ENCODE measurements around the gene SRRT.
A peak's percentile ranks its signal among the peaks of the same experiment; 100 is the strongest.

Gene SRRT

GRCh38 chr7:100882785-100883526 is 8.1 kb downstream of the SRRT start:
- no peak for DNase-seq

- DNase-seq, result no peak
Measured at GRCh38 chr7:100884736-100885439, 10.0 kb downstream of the SRRT start.

- DNase-seq, result no peak
Measured at GRCh38 chr7:100885440-100886141, 10.7 kb downstream of the SRRT start.

- DNase-seq, result no peak
Measured at GRCh38 chr7:100886142-100886935, 11.4 kb downstream of the SRRT start.

GRCh38 chr7:100886936-100887515 is 12.1 kb downstream of the SRRT start:
- no peak for DNase-seq

GRCh38 chr7:100887516-100888290 is 12.8 kb downstream of the SRRT start:
- no peak for DNase-seq

GRCh38 chr7:100888291-100888987 is 13.5 kb downstream of the SRRT start:
- DNase-seq, result no peak

- peak; percentile 46 for DNase-seq
Measured at GRCh38 chr7:100888988-100889750, 14.3 kb downstream of the SRRT start, which contains the start of gene UFSP1. TSS of gene UFSP1 (minus strand) at chr7:100889715. CDS start at chr7:100889271, 444 bp downstream.

- DNase-seq, result no peak
Measured at GRCh38 chr7:100890653-100891567, 16.0 kb downstream of the SRRT start.

GRCh38 chr7:100891568-100892247 is 16.8 kb downstream of the SRRT start:
- DNase-seq, result peak; percentile 17

GRCh38 chr7:100892364-100893317 is 17.7 kb downstream of the SRRT start:
- no peak for DNase-seq

- DNase-seq, result no peak
Measured at GRCh38 chr7:100893318-100893895, 18.5 kb downstream of the SRRT start.

- DNase-seq, result no peak
Measured at GRCh38 chr7:100893910-100894721, 19.2 kb downstream of the SRRT start.

GRCh38 chr7:100894860-100895700 is 20.2 kb downstream of the SRRT start:
- DNase-seq, result peak; percentile 12

GRCh38 chr7:100895701-100895955 is 20.7 kb downstream of the SRRT start, which contains the start of gene ACHE:
TSS of gene ACHE (minus strand) at chr7:100895888. CDS start at chr7:100894232, 1,656 bp downstream.
- no peak for DNase-seq
